ENCODE results near the gene NLRP1.

The NLRP1 gene
- long read RNA-seq, donor 1, transcript NLRP1-206 (2 exons, 1,627 nt) = major isoform, 60 of 60 reads
- long read RNA-seq, donor 1, partial matches to known transcripts = 0 of 60 reads
- long read RNA-seq, donor 1, other reads (novel, unspliced or antisense) = 0 of 60 reads
- long read RNA-seq, donor 2, transcript NLRP1-206 (2 exons, 1,627 nt) = major isoform, 33 of 33 reads
- long read RNA-seq, donor 2, partial matches to known transcripts = 0 of 33 reads
- long read RNA-seq, donor 2, other reads (novel, unspliced or antisense) = 0 of 33 reads
- long read RNA-seq, donor 3, full-length matches to known transcripts = 28 of 28 reads
- long read RNA-seq, donor 3, partial matches to known transcripts = 0 of 28 reads
- long read RNA-seq, donor 3, other reads (novel, unspliced or antisense) = 0 of 28 reads
- long read RNA-seq, donor 4, transcript NLRP1-206 (2 exons, 1,627 nt) = major isoform, 34 of 34 reads
- long read RNA-seq, donor 4, partial matches to known transcripts = 0 of 34 reads
- long read RNA-seq, donor 4, other reads (novel, unspliced or antisense) = 0 of 34 reads
- long read RNA-seq, donor 5, transcript NLRP1-206 (2 exons, 1,627 nt) = major isoform, 30 of 30 reads
- long read RNA-seq, donor 5, partial matches to known transcripts = 0 of 30 reads
- long read RNA-seq, donor 5, other reads (novel, unspliced or antisense) = 0 of 30 reads
- long read RNA-seq, donor 6, transcript NLRP1-206 (2 exons, 1,627 nt) = major isoform, 34 of 34 reads
- long read RNA-seq, donor 6, partial matches to known transcripts = 0 of 34 reads
- long read RNA-seq, donor 6, other reads (novel, unspliced or antisense) = 0 of 34 reads
- long read RNA-seq, donor 7 = 0 reads
- long read RNA-seq, donor 8, transcript NLRP1-206 (2 exons, 1,627 nt) = major isoform, 48 of 53 reads
- long read RNA-seq, donor 8, partial matches to known transcripts = 5 of 53 reads
- long read RNA-seq, donor 8, other reads (novel, unspliced or antisense) = 0 of 53 reads

GRCh38 chr17:5584383-5585286 lies at the start of gene NLRP1:
Gene NLRP1, minus strand, starts transcription at chr17:5584509. Its CDS starts 552 bp downstream, at chr17:5583957.
- DNase-seq = no peak

GRCh38 chr17:5631958-5632590 lies 47.8 kb upstream of the NLRP1 start:
- DNase-seq = no peak

DNA sequence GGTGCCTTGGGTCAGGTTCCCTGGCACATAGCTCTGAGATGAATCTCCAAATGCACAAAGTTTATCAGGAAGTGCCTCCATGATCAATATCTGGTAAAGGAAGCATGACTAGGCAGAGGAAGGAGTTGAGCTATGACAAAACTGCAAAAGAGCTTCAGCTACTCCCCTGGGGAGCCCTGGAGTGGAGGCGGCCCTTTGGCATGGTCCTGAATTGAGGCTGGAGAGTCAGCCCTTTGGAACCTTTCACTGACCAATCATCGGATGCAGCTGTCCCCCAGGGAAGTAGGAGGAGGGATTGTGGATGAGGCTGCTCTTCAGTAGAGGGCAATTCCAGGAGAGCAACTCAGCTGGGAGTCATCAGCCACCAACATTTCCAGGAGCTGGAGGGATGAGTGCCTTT lies 46.1 kb upstream of the NLRP1 start:
- no peak for DNase-seq

- no peak for DNase-seq
Measured at GRCh38 chr17:5629128-5629527, 44.8 kb upstream of the NLRP1 start.

- no peak for DNase-seq
Measured at GRCh38 chr17:5628262-5628661, 44.0 kb upstream of the NLRP1 start.

- DNase-seq = no peak
Measured at GRCh38 chr17:5624211-5624610, 39.9 kb upstream of the NLRP1 start.

GRCh38 chr17:5621729-5622128 lies 37.4 kb upstream of the NLRP1 start:
- DNase-seq = no peak

- no peak for DNase-seq
Measured at GRCh38 chr17:5621026-5621425, 36.7 kb upstream of the NLRP1 start.

GRCh38 chr17:5619088-5619740 lies 34.9 kb upstream of the NLRP1 start:
- no peak for DNase-seq

- DNase-seq = no peak
Measured at GRCh38 chr17:5618476-5618875, 34.2 kb upstream of the NLRP1 start.

- no peak for DNase-seq
Measured at GRCh38 chr17:5615476-5615875, 31.2 kb upstream of the NLRP1 start.

DNA sequence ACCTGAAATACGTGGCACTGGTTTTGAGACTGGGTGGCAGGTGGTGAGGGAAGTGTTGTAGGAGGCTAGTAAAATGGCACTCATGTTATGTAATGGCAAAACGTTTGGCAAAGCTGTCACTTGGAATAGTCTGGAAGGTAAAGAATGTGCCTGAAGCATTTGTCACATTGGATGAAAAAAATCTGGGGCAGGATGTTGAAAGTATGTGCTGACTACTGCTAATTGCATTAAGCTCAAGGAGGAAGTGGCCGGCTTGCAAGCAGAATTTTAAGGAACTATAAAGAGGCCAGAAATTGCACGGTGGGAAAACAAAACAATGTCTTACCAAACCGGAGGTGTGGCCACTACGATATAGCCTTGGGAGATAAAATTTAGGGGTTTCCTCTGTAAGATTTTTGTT lies 26.6 kb upstream of the NLRP1 start:
- no peak for DNase-seq

GRCh38 chr17:5608399-5609112 lies 24.2 kb upstream of the NLRP1 start:
- DNase-seq = no peak

DNA sequence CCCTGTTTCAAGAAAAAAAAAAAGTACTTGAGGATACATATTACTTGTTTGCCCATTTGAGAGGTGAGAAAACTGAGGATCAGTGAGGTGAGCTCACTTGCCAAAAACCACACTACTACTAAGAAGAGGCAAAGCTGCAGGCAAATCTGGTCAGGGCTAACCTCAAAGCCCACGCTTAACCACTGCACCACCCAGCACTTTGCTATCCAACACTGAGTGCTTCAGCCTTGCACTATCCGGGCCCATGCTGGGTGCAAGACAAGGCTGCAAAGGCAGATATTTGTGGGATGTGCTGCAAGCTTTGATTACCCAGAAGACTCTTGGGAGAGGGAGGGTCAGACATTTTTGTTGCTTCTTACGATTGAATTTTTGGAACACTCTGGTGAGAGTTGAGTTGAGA lies 23.6 kb upstream of the NLRP1 start:
- no peak for DNase-seq

GRCh38 chr17:5605452-5605851 lies 21.1 kb upstream of the NLRP1 start:
- DNase-seq = no peak

GRCh38 chr17:5600041-5600440 lies 15.7 kb upstream of the NLRP1 start:
- no peak for DNase-seq

- no peak for DNase-seq
Measured at GRCh38 chr17:5598457-5598856, 14.1 kb upstream of the NLRP1 start.

- no peak for DNase-seq
Measured at GRCh38 chr17:5596421-5596820, 12.1 kb upstream of the NLRP1 start.

DNA sequence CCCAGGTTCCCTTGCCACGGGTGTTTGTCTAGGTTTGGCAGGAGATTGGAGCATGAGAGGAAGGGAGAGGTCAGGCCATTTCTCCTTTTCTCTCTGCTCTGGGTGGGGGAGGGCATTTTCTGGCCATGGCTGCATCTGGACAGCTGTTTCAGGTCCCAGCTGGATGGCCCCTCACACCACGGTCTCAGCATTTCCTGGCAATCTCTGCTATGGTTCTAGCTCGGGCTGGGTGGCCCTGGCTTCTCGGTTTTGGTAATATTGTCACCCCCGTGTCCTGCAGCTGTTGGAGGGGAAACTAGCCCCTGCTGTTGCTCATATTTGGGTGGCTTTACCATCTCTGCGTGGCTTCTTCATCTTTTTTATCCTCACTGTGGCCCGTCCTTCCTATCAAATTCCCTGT lies 11.5 kb upstream of the NLRP1 start:
- no peak for DNase-seq

DNA sequence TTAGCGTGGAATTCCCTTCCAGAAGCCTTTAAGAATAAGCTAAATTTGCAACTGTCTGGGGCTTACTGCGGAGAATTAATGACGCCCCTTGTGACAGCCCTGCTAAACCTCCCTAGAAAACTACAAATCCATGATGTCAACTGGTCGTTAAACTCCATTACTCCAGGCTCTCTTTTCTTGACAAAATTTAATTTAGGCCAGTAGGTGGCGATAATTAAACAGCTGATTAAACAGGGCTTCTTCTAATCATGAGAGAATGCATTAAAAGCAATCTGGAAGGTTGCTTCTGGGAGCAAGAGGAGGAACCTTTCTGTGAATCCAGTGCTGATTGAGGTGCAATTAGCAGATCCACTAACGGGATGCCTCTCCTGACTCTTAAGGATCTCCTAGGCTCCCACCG lies 8.1 kb upstream of the NLRP1 start:
- DNase-seq = peak; percentile 32
